Tibial nerve (tissue), 4 donors: ENCODE results near the gene TMEM131L.

Experiments
- CTCF ChIP-seq, 5 experiments: fragments of 200-600 bp in 3 of 5; fragments of 450-650 bp in 2 of 5; sonication (generic) in 3 of 5; IDR thresholded peaks; one replicate each; pipeline ENCODE4 v1.5.1; 2016 to 2019; ENCODE audit warnings: antibody characterized with exemption in 5 of 5, mild to moderate bottlenecking in 3 of 5, moderate library complexity in 2 of 5
- EP300 ChIP-seq, 2 donors: sonication (generic); formaldehyde crosslinking; IDR thresholded peaks; one replicate each; pipeline ENCODE4 v1.6.1; 2017; ENCODE audit warnings: antibody characterized with exemption in 2 of 2, mild to moderate bottlenecking in 1 of 2
- POLR2A ChIP-seq, 2 donors: fragments of 450-650 bp; IDR thresholded peaks; one replicate each; pipeline ENCODE4 v1.6.1; 2017; ENCODE audit warnings: antibody characterized with exemption in 2 of 2, mild to moderate bottlenecking in 2 of 2, moderate library complexity in 2 of 2

- no peak for TF ChIP-seq CTCF (IDR thresholded peaks at IDR 0.05)
- no peak for TF ChIP-seq POLR2A (IDR thresholded peaks at IDR 0.05)
- no peak for TF ChIP-seq EP300 (IDR thresholded peaks at IDR 0.05)
Observed at GRCh38 chr4:153531976-153532626, 65.9 kb downstream of the TMEM131L start.
